CD8-positive, alpha-beta memory T cell (primary cell): ENCODE data around the gene HMGN3. TPM values are rescaled to one million over a fixed set of nuclear protein-coding genes. Genes with fewer than 3 reads are reported as not detected.
"Not testable (repeated sequence)": the region's sequence is repeated elsewhere in the genome, so short reads cannot be mapped to it uniquely, and the experiment has no call there.

Experiments used
- CTCF ChIA-PET: fragments of 350-600 bp; sonication (Branson Sonifier 250); formaldehyde crosslinking; loops from one replicate; lab custom pipeline; 2021; ENCODE audit warnings: antibody characterized with exemption; lab: Charles Lee
- POLR2A ChIA-PET: fragments of 350-600 bp; sonication (Branson Sonifier 250); formaldehyde crosslinking; loops from one replicate; lab custom pipeline; 2021; ENCODE audit warnings: antibody characterized with exemption; lab: Charles Lee
- DNase-seq, 5 donors: peaks; one replicate each; pipeline versions ENCODE4 v3.0.0 to v3.0.0-alpha.2; 2020 to 2022; ENCODE audit warnings: mixed read lengths in 1 of 5
- H3K27ac ChIP-seq: one replicate; pipeline ENCODE4 v1.7.0; 2013; ENCODE audit warnings: low read depth, mild to moderate bottlenecking, low read length, moderate library complexity
- H3K27me3 ChIP-seq: 2 replicates; pipeline ENCODE4 v1.7.0; 2013; ENCODE audit warnings: low read length, mild to moderate bottlenecking; ENCODE audit not compliant: insufficient read depth, poor library complexity, severe bottlenecking
- H3K36me3 ChIP-seq: 2 replicates; pipeline ENCODE4 v1.7.0; 2013; ENCODE audit warnings: mild to moderate bottlenecking, low read length, moderate library complexity; ENCODE audit not compliant: insufficient read depth
- H3K4me1 ChIP-seq: 2 replicates; pipeline ENCODE4 v1.7.0; 2013; ENCODE audit warnings: mild to moderate bottlenecking, low read length, moderate library complexity; ENCODE audit not compliant: insufficient read depth
- H3K4me3 ChIP-seq: 2 replicates; pipeline ENCODE4 v1.7.0; 2013; ENCODE audit warnings: mild to moderate bottlenecking, low read length
- H3K9me3 ChIP-seq: 2 replicates; pipeline ENCODE4 v1.7.0; 2013; ENCODE audit warnings: mild to moderate bottlenecking, low read length
- H3K27ac Mint-ChIP-seq, 8 donors: one replicate each; pipeline ENCODE4 v1.8.0; 2020 to 2021; ENCODE audit warnings: mixed read lengths in 8 of 8, mild to moderate bottlenecking in 6 of 8, inconsistent platforms in 3 of 8, moderate library complexity in 3 of 8
- H3K27me3 Mint-ChIP-seq, 2 donors: one replicate each; pipeline ENCODE4 v1.8.0; 2020 to 2021; ENCODE audit warnings: mixed read lengths in 2 of 2, mild to moderate bottlenecking in 1 of 2, moderate library complexity in 1 of 2
- H3K36me3 Mint-ChIP-seq, 3 donors: one replicate each; pipeline ENCODE4 v1.8.0; 2020 to 2021; ENCODE audit warnings: mixed read lengths in 3 of 3, inconsistent platforms in 1 of 3, mild to moderate bottlenecking in 1 of 3
- H3K4me1 Mint-ChIP-seq, 3 donors: one replicate each; pipeline ENCODE4 v1.8.0; 2020 to 2021; ENCODE audit warnings: mixed read lengths in 3 of 3, inconsistent platforms in 1 of 3, mild to moderate bottlenecking in 1 of 3
- H3K4me3 Mint-ChIP-seq, 7 donors: one replicate each; pipeline ENCODE4 v1.8.0; 2020 to 2021; ENCODE audit warnings: mixed read lengths in 7 of 7, mild to moderate bottlenecking in 6 of 7, moderate library complexity in 4 of 7, inconsistent platforms in 2 of 7
- H3K9me3 Mint-ChIP-seq, 5 donors: one replicate each; pipeline ENCODE4 v1.8.0; 2020 to 2022; ENCODE audit warnings: mixed read lengths in 5 of 5, mild to moderate bottlenecking in 3 of 5, moderate library complexity in 2 of 5, inconsistent platforms in 1 of 5
- polyA plus RNA-seq: library from polyadenylated mRNA; unstranded; fragments of 300-500 nt; fragmentation: Illumina TruSeq; gene quantifications from one replicate; pipeline ENCODE4 v1.2.3, GENCODE V29; 2021
- total RNA-seq, 2 experiments: library from RNA; stranded (reverse); gene quantifications; one replicate each; pipeline ENCODE4 v1.2.3, GENCODE V29; 2021

HMGN3 gene
- total and polyA plus RNA-seq, 3 experiments from 2014 or later: 41.4 to 111 (median 44.5) TPM

DNA sequence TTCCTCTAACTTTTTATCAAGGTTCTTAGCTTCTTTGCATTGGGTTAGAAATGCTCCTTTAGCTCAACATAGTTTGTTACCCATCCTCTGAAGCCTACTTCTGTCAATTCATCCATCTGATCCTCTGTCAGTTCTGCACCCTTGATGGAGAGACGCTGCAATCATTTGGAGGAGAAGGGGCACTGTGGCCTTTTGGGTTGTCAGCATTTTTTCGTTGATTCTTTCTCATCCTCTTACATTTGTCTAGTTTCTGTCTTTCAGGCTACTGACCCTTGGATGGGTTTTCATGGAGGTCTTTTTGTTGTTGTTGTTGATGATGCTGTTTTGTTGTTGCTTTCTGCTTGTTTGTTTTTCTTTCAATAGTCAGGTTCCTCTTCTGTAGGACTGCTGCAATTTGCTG is 26.3 kb upstream of the HMGN3 start:
- Histone ChIP-seq H3K27ac (no peak overlapping the region), H3K9me3 (no peaks in the 10 kb centered on the region), H3K4me1 (no peaks in the 10 kb centered on the region), H3K27me3 (peaks cover 4% of the 10 kb centered on the region), H3K36me3 (no peaks in the 10 kb centered on the region), H3K4me3 (no peak overlapping the region)
- ChIA-PET CTCF (no interaction called here), POLR2A (no interaction called here)
- no peaks in the 10 kb centered on the region for H3K4me1 Mint-ChIP-seq
- peaks cover 0 to 22% (median 4%) of the 10 kb centered on the region in 3 donors for H3K36me3 Mint-ChIP-seq
- peaks cover 0 to 27% (median 21%) of the 10 kb centered on the region in 5 donors for H3K9me3 Mint-ChIP-seq
- no peak overlapping the region for H3K27ac Mint-ChIP-seq
- H3K27me3 Mint-ChIP-seq: peaks cover 11 to 35% of the 10 kb centered on the region in 2 donors
- no peak overlapping the region for H3K4me3 Mint-ChIP-seq
- no peak for DNase-seq

DNA sequence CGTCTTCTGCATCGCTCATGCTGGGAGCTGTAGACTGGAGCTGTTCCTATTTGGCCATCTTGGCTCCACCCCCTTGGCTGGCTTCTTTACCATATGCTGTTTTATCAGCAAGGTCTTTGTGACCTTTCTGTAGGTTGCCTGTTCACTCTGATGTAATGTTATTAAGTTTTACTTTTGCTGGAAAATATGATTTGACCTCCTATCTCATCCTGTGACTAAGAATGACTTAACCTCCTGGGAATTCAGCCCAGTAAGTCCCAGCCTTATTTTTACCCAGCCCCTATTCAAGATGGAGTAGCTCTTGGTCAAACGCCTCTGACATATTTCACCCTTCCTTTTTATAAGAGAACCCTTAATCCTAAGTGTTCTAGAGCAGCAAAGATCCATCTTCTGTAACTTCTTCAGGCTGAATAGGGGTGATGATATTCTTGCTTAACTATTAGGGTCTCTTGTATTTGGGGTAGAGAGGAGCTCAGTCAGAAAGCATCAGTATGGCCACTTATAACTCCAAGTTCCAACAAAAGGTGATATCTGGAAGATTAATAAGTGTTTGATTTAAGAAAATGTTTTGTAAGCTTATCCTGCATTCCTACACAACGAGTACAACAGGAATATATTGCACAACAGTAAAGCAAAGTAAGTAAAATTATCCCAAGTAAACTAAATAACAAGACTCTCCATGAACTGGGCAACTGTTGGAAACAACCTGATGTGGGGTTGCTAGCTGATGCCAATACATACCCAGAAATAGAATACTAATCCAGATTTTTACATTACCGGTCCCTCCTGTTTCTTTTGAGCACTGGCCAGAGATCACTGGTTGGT is 23.1 kb upstream of the HMGN3 start:
- Mint-ChIP-seq H3K4me1 (no peaks in the 10 kb centered on the region), H3K4me3 (no peak overlapping the region), H3K36me3 (peaks cover 0 to 27% (median 4%) of the 10 kb centered on the region in 3 donors), H3K27me3 (peaks cover 9 to 22% of the 10 kb centered on the region in 2 donors), H3K27ac (no peak overlapping the region), H3K9me3 (peaks cover 0 to 34% (median 30%) of the 10 kb centered on the region in 5 donors)
- no peak overlapping the region for H3K27ac ChIP-seq
- H3K9me3 ChIP-seq: no peaks in the 10 kb centered on the region
- H3K36me3 ChIP-seq: no peaks in the 10 kb centered on the region
- no peaks in the 10 kb centered on the region for H3K27me3 ChIP-seq
- ChIA-PET CTCF (no interaction called here), POLR2A (no interaction called here)
- DNase-seq: no peak
- H3K4me3 ChIP-seq: no peak overlapping the region
- H3K4me1 ChIP-seq: no peaks in the 10 kb centered on the region

DNA sequence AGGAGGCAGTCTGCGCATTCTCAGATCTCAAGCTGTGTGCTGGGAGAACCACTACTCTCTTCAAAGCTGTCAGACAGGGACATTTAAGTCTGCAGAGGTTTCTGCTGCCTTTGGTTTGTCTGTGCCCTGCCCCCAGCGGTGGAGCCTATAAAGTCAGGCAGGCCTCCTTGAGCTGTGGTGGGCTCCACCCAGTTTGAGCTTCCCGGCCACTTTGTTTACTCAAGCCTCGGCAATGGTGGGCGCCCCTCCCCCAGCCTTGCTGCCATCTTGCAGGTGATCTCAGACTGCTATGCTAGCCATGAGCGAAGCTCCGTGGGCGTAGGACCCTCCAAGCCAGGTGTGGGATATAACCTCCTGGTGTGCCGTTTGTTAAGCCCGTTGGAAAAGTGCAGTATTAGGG is 22.3 kb upstream of the HMGN3 start:
- CTCF ChIA-PET, DNase-seq, H3K27ac Mint-ChIP-seq, H3K4me1 ChIP-seq, H3K4me3 ChIP-seq, H3K27me3 ChIP-seq, POLR2A ChIA-PET, H3K9me3 ChIP-seq, H3K27ac ChIP-seq, H3K36me3 ChIP-seq, H3K4me1 Mint-ChIP-seq, H3K4me3 Mint-ChIP-seq: not testable (repeated sequence)
- peaks cover 0 to 33% (median 25%) of the 10 kb centered on the region in 5 donors for H3K9me3 Mint-ChIP-seq
- peaks cover 9 to 15% of the 10 kb centered on the region in 2 donors for H3K27me3 Mint-ChIP-seq
- peaks cover 0 to 27% (median 4%) of the 10 kb centered on the region in 3 donors for H3K36me3 Mint-ChIP-seq

DNA sequence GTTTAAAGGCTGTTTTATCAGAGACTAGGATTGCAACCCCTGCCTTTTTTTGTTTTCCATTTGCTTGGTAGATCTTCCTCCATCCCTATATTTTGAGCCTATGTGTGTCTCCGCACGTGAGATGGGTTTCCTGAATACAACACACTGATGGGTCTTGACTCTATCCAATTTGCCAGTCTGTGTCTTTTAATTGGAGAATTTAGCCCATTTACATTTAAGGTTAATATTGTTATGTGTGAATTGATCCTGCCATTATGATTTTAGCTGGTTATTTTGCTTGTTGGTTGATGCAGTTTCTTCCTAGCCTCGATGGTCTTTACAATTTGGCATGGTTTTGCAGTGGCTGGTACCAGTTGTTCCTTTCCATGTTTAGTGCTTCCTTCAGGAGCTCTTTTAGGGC is 20.6 kb upstream of the HMGN3 start:
- CTCF ChIA-PET, H3K9me3 ChIP-seq, H3K27ac Mint-ChIP-seq, H3K4me3 Mint-ChIP-seq, H3K27me3 Mint-ChIP-seq, H3K4me1 ChIP-seq, H3K4me3 ChIP-seq, H3K27me3 ChIP-seq, POLR2A ChIA-PET, H3K4me1 Mint-ChIP-seq, H3K27ac ChIP-seq, DNase-seq, H3K36me3 ChIP-seq: not testable (repeated sequence)
- H3K9me3 Mint-ChIP-seq: peaks cover 0 to 24% (median 20%) of the 10 kb centered on the region in 5 donors
- H3K36me3 Mint-ChIP-seq: peaks cover 0 to 22% (median 1%) of the 10 kb centered on the region in 3 donors

DNA sequence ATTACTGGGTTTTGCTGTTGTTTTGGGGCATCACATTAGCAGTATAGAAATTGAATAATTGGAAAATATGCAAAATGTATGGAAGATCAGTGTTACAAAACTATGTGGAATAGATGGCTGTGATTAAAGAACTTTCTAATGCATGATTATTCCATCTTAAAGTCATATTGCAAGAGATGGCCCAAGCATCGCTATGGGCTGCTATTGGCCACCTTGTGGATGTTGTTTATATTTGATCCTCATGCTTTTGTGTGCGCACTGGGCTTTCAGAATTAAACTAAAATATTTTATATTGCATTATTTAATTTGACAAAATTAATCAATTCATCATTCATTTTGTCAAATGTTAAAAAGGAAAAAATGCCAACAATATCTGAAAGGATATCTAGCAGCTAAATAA is 16.1 kb upstream of the HMGN3 start:
- H3K9me3 Mint-ChIP-seq: peaks cover 0 to 7% (median 5%) of the 10 kb centered on the region in 5 donors
- Histone ChIP-seq H3K27me3 (no peaks in the 10 kb centered on the region), H3K4me1 (no peaks in the 10 kb centered on the region), H3K27ac (no peak overlapping the region), H3K36me3 (no peaks in the 10 kb centered on the region), H3K9me3 (no peaks in the 10 kb centered on the region), H3K4me3 (no peak overlapping the region)
- H3K27ac Mint-ChIP-seq: no peak overlapping the region
- no peak overlapping the region for H3K4me3 Mint-ChIP-seq
- H3K4me1 Mint-ChIP-seq: no peaks in the 10 kb centered on the region
- ChIA-PET CTCF (interaction anchor here (0.6 to 1.0 kb wide), 3 partner anchors 19 to 248 kb away, joined by 3 read pairs; no protein-coding TSS in a partner anchor), POLR2A (no interaction called here)
- H3K36me3 Mint-ChIP-seq: peaks cover 0 to 4% (median 0%) of the 10 kb centered on the region in 3 donors
- DNase-seq: no peak
- H3K27me3 Mint-ChIP-seq: no peaks in the 10 kb centered on the region

DNA sequence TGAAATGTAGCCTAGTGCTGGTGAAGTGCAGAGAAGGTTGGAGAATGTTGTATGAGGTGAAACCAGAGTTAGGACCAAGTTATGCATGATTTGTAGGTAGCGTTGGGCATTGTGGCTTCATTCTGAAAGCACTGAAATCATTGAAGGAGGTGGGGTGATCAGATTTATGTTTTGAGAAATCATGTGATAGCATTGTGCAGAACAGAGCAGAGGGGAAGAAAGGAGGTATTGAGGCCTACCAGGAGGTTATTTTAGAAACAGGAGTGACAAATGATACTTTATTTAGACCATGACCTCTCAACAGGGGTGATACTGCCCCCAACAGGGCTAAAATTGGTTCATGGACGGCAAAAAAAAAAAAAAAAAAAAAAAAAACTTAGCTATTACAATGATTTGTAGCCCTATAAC is 15.6 kb upstream of the HMGN3 start:
- H3K4me1 ChIP-seq: no peaks in the 10 kb centered on the region
- DNase-seq: no peak
- Mint-ChIP-seq H3K4me3 (no peak overlapping the region), H3K27ac (no peak overlapping the region), H3K27me3 (no peaks in the 10 kb centered on the region), H3K36me3 (peaks cover 0 to 3% (median 0%) of the 10 kb centered on the region in 3 donors), H3K9me3 (peaks cover 0 to 6% (median 2%) of the 10 kb centered on the region in 5 donors), H3K4me1 (no peaks in the 10 kb centered on the region)
- no peak overlapping the region for H3K4me3 ChIP-seq
- H3K27ac ChIP-seq: no peak overlapping the region
- H3K36me3 ChIP-seq: no peaks in the 10 kb centered on the region
- CTCF ChIA-PET: interaction anchor here (0.6 to 1.0 kb wide), 3 partner anchors 18 to 248 kb away, joined by 3 read pairs; no protein-coding TSS in a partner anchor
- POLR2A ChIA-PET: no interaction called here
- no peaks in the 10 kb centered on the region for H3K9me3 ChIP-seq
- no peaks in the 10 kb centered on the region for H3K27me3 ChIP-seq

DNA sequence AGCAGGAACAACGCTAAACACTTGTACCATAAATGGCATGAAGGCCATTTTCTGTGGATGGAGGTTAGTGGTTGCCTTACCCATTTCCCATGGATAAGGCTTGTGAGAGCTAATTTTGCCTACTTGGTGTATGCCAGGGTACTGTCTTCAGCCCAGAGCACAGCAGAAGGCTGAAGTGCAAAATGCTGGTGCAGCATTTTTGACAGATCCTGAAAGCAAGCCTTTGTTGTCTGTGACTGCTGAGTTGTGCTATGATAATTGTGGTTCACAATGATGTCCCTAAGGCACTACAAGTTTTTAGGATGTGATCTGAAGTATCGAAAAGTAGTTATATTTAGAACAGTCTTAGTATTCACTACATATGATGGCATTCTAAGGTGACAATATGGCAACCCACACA is 14.7 kb upstream of the HMGN3 start:
- no peaks in the 10 kb centered on the region for H3K9me3 ChIP-seq
- Mint-ChIP-seq H3K4me1 (no peaks in the 10 kb centered on the region), H3K27me3 (no peaks in the 10 kb centered on the region), H3K27ac (no peak overlapping the region), H3K9me3 (no peaks in the 10 kb centered on the region), H3K4me3 (no peak overlapping the region), H3K36me3 (no peaks in the 10 kb centered on the region)
- no peak overlapping the region for H3K4me3 ChIP-seq
- no peak for DNase-seq
- ChIA-PET POLR2A (no interaction called here), CTCF (no interaction called here)
- no peaks in the 10 kb centered on the region for H3K27me3 ChIP-seq
- no peaks in the 10 kb centered on the region for H3K36me3 ChIP-seq
- no peak overlapping the region for H3K27ac ChIP-seq
- H3K4me1 ChIP-seq: no peaks in the 10 kb centered on the region

DNA sequence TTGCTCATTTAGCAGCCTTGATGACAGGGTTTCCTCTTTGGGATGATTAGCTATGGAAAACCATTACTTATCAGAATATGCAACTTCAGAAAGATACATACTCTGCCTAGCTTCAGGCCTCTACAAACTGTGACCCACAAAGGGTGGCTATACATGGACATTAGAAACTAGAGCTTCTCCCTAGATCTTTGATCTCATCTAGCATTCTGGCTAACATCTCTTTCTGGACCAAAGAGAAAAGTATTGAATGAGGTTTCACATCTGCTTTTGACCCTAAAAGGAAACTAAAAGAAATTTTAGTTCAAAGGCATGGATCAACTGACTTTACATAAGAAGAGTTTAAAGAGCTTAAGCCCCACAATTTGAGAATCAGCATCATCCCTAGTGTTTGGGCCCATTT is 12.4 kb upstream of the HMGN3 start:
- no peak for DNase-seq
- Histone ChIP-seq H3K9me3 (no peaks in the 10 kb centered on the region), H3K4me1 (no peaks in the 10 kb centered on the region), H3K36me3 (no peaks in the 10 kb centered on the region), H3K4me3 (no peak overlapping the region), H3K27me3 (no peaks in the 10 kb centered on the region), H3K27ac (no peak overlapping the region)
- CTCF ChIA-PET: interaction anchor here (0.7 kb wide), 1 partner anchor 11 kb away, joined by 3 read pairs; no protein-coding TSS in a partner anchor
- Mint-ChIP-seq H3K27me3 (no peaks in the 10 kb centered on the region), H3K36me3 (no peaks in the 10 kb centered on the region), H3K4me1 (no peaks in the 10 kb centered on the region), H3K9me3 (no peaks in the 10 kb centered on the region), H3K4me3 (no peak overlapping the region), H3K27ac (no peak overlapping the region)
- POLR2A ChIA-PET: no interaction called here
